HG03575 (cell line): ENCODE data around the gene ERICH4.
A peak's percentile ranks its signal among the peaks of the same experiment; 100 is the strongest.
"Not testable (repeated sequence)": the region's sequence is repeated elsewhere in the genome, so short reads cannot be mapped to it uniquely, and the experiment has no call there.

Experiments used
- ATAC-seq: cut with Tn5 transposase; IDR thresholded peaks from one replicate; pipeline ENCODE4 v1.9.1; 2021; ENCODE audit not compliant: unreplicated experiment, insufficient number of reproducible peaks, low FRiP score; ENCODE audit errors: extremely low read depth

The ERICH4 gene

DNA sequence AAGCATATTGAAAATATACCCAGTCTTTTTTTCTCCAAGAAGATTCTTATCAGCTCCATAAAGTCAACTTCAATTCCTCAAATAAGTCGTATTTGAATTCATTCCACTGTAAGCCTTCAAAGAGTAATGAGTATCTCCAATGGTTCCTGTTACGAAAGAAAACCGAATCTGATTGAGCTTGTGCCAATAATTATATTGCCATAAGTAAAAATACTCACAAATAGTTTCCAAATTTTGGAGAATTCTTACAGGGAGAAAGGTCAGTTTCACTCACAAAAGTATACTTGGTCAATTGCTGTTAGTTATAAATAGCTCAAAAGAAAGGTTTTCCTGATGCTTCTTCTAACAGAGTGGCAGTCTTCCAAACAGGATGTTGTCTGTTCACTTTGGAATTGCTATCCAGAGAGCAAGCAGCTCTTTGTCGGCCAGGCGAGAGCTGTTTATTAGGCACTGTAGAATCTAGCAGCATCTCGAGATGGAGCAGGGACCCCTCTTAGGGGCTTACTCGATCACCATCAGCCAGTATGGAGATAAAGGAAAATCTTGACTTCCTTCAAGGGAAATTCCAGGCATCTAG lies 13.5 kb downstream of the ERICH4 start:
- no peak for ATAC-seq

DNA sequence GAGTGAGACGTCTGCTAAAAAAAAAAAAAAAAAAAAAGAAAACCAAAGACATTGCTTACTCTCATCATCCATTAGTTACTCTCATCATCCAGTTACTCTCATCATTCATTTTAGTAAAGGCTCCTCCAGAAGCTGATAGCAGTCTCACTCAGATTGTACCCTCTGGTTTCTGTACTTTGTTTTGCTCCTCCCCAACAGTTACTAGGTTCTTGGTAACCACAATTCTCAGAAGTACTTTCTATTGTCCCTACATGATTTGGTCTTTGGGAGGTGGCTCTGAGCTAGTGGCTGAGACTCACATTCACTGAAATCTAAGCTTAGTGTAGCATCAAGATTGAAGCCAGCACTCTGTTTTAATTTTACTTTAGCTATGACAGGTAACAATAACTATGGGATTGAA lies 14.3 kb downstream of the ERICH4 start:
- peak; percentile 75 for ATAC-seq

GRCh38 chr19:41462497-41462896 lies 19.5 kb downstream of the ERICH4 start:
- ATAC-seq, result no peak

GRCh38 chr19:41463257-41464256 lies 20.6 kb downstream of the ERICH4 start:
- ATAC-seq, result not testable (repeated sequence)

DNA sequence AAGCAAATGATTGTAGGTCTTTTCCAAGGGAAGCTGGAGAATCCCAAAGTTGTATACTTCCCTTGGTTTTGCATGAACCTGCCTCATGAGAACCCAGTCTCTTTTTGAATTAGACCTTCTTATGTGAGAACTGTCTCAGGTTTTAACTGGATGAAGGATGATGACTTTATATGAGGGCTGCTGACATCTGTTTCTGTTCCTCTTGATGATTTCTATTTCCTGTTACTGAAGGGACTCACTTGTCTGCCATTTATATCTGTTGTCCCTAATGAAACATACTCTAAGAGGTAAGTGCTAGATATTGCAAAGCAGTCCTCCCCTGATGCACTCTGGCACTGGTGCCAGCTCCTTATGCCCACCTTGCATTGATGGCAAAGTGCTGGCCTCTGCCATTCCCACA lies 33.6 kb downstream of the ERICH4 start:
- no peak for ATAC-seq

DNA sequence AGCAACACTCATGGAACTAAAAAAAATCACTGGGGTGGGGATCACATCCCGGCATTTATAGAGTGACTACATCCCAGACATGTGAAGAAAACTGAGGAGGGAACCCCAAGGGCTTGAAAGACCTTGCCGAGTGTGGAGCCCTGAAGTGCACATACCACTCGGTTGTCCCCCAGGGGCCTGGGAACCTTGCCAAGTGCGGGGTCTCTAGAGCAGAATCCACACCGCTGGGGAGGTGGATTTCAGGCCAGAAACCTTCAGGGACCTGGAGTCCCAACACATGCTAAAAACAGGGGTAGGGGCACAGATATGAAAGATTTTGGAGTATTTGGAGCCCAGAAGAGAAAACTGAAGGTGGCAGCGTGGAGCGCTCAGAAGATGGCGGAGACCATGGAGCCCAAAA lies 35.2 kb downstream of the ERICH4 start:
- ATAC-seq, result no peak

- no peak for ATAC-seq
Measured at GRCh38 chr19:41478875-41479756, 36.2 kb downstream of the ERICH4 start.

GRCh38 chr19:41479757-41480191 lies 36.8 kb downstream of the ERICH4 start:
- no peak for ATAC-seq

DNA sequence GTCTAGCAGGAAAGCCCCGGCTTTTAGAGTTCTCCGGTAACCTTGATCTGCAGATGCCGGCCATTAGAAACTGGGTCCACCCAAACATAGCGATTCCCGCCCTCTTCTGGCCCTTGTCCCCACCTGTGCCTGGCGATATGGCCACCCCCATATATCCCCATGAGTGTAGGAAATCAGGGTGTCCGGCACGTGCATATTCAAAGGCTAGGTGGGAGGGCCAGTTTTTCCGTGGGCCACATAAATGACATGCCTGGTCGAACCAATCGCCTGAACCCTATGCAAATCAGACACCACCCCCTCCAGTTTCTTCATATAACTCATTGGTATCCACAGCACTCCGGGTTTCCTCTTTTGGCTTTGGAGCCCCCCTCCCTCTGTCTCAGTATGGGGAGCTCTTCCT lies 37.4 kb downstream of the ERICH4 start:
- no peak for ATAC-seq

- ATAC-seq, result no peak
Measured at GRCh38 chr19:41484822-41485221, 41.9 kb downstream of the ERICH4 start.

GRCh38 chr19:41486953-41487352 lies 44.0 kb downstream of the ERICH4 start:
- ATAC-seq, result not testable (repeated sequence)

DNA sequence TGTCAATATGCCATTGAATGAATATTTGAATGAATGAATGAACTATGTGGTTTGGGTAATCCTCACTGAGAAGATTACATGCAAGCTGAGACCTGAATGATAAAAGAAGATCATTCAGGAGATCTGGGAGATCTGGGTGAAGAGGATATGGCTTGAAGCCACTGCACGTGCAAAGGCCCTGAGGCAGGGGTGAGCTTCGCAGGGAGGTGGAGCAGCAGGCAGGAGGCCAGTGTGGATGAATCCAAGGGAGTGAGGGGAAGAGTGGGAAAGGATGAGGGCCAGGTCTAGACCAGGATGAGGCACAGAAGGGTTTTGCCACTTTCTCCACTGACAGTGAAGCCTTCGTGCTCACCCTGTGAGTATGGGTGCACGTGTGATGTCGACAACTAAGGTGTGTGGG lies 49.9 kb downstream of the ERICH4 start:
- ATAC-seq, result no peak
